Measurements from ENCODE around the gene ELP2.
"Not testable (repeated sequence)": the region's sequence is repeated elsewhere in the genome, so short reads cannot be mapped to it uniquely, and the experiment has no call there.

ELP2 gene

GRCh38 chr18:36129300-36130038 is at the start of gene ELP2, which contains the start of gene SLC39A6:
Gene ELP2 (plus strand): TSS chr18:36129899. CDS start chr18:36129934, 35 bp downstream.
Gene SLC39A6 (minus strand): TSS chr18:36129340. CDS start chr18:36127007, 2,333 bp downstream.
- DNase-seq (ENCODE audit: low read depth in 2 of 2) = peak; percentile 89 to 92

- DNase-seq (ENCODE audit: low read depth in 2 of 2) = not testable (repeated sequence)
Observed at GRCh38 chr18:36081118-36081517, 48.6 kb upstream of the ELP2 start.

- DNase-seq (ENCODE audit: low read depth in 2 of 2) = no peak
Observed at GRCh38 chr18:36083729-36084128, 46.0 kb upstream of the ELP2 start.

- DNase-seq (ENCODE audit: low read depth in 2 of 2) = no peak
Observed at GRCh38 chr18:36085195-36085594, 44.5 kb upstream of the ELP2 start.

- DNase-seq (ENCODE audit: low read depth in 2 of 2) = no peak
Observed at GRCh38 chr18:36086186-36086585, 43.5 kb upstream of the ELP2 start.

GRCh38 chr18:36088256-36088655 is 41.4 kb upstream of the ELP2 start:
- no peak for DNase-seq (ENCODE audit: low read depth in 2 of 2)

GRCh38 chr18:36089001-36089400 is 40.7 kb upstream of the ELP2 start:
- no peak for DNase-seq (ENCODE audit: low read depth in 2 of 2)

- not testable (repeated sequence) for DNase-seq (ENCODE audit: low read depth in 2 of 2)
Observed at GRCh38 chr18:36092116-36092515, 37.6 kb upstream of the ELP2 start.

- no peak for DNase-seq (ENCODE audit: low read depth in 2 of 2)
Observed at GRCh38 chr18:36094431-36094830, 35.3 kb upstream of the ELP2 start.

GRCh38 chr18:36095936-36096519 is 33.7 kb upstream of the ELP2 start:
- DNase-seq (ENCODE audit: low read depth in 2 of 2) = no peak

- DNase-seq (ENCODE audit: low read depth in 2 of 2) = no peak
Observed at GRCh38 chr18:36096955-36097354, 32.7 kb upstream of the ELP2 start.

GRCh38 chr18:36099311-36099710 is 30.4 kb upstream of the ELP2 start:
- no peak for DNase-seq (ENCODE audit: low read depth in 2 of 2)

GRCh38 chr18:36101943-36102342 is 27.8 kb upstream of the ELP2 start:
- no peak for DNase-seq (ENCODE audit: low read depth in 2 of 2)

GRCh38 chr18:36104749-36105148 is 24.9 kb upstream of the ELP2 start:
- DNase-seq (ENCODE audit: low read depth in 2 of 2) = no peak

- DNase-seq (ENCODE audit: low read depth in 2 of 2) = no peak
Observed at GRCh38 chr18:36107477-36107876, 22.2 kb upstream of the ELP2 start.

GRCh38 chr18:36108196-36108595 is 21.5 kb upstream of the ELP2 start:
- no peak for DNase-seq (ENCODE audit: low read depth in 2 of 2)

GRCh38 chr18:36108601-36109000 is 21.1 kb upstream of the ELP2 start:
- DNase-seq (ENCODE audit: low read depth in 2 of 2) = no peak

GRCh38 chr18:36109737-36110136 is 20.0 kb upstream of the ELP2 start:
- no peak for DNase-seq (ENCODE audit: low read depth in 2 of 2)

- DNase-seq (ENCODE audit: low read depth in 2 of 2) = no peak
Observed at GRCh38 chr18:36112302-36112701, 17.4 kb upstream of the ELP2 start.

- DNase-seq (ENCODE audit: low read depth in 2 of 2) = no peak
Observed at GRCh38 chr18:36114251-36114650, 15.4 kb upstream of the ELP2 start.

- no peak for DNase-seq (ENCODE audit: low read depth in 2 of 2)
Observed at GRCh38 chr18:36114738-36115137, 15.0 kb upstream of the ELP2 start.

- DNase-seq (ENCODE audit: low read depth in 2 of 2) = not testable (repeated sequence)
Observed at GRCh38 chr18:36116771-36117170, 12.9 kb upstream of the ELP2 start.

- no peak for DNase-seq (ENCODE audit: low read depth in 2 of 2)
Observed at GRCh38 chr18:36120297-36120696, 9.4 kb upstream of the ELP2 start.
